Urothelium cell line (cell line): ENCODE data around the gene UNC5A.

Experiments
- DNase-seq: peaks from one replicate; pipeline ENCODE4 v3.0.0; 2011; ENCODE audit warnings: low spot score, mixed read lengths
- FAIRE-seq: peaks from 2 replicates; lab custom pipeline; 2011; peaks lifted over from hg19 to GRCh38; lab: Jason Lieb, UNC

The UNC5A gene

DNA sequence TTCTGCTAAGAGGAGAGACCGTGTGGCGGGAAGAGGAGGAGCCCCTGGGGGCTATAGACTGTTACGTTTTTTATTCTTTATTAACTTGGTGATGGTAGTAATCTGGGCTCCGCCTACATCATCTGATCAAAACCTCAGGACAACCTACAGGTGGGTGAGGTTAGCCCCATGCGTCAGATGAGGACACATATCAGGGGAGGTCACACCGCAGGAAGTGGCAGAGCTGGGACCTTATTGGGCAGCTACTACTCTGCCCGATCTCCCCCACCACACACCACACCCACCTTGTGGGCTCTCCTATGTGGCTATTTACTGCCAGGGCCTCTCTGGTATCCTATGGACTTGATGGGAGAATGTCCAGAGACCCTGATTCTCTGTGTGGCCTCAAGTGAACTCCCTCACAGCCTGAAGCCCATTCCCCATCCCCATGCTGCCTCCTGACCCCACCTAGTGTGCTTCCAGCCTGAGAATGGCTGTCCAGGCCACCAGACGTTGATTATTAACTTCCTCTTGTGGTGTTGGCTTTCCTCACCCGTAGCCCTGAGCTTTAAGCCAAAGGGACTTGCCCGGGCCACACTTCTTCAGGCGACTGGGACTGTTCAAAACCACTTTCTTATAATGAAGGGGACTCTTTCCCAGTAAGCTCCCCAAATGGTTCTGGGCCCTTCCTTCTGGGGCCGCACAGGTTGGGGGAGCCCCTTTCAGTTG, 8.2 kb downstream of the UNC5A start:
- FAIRE-seq (no peak), DNase-seq (peak; percentile 33)

DNA sequence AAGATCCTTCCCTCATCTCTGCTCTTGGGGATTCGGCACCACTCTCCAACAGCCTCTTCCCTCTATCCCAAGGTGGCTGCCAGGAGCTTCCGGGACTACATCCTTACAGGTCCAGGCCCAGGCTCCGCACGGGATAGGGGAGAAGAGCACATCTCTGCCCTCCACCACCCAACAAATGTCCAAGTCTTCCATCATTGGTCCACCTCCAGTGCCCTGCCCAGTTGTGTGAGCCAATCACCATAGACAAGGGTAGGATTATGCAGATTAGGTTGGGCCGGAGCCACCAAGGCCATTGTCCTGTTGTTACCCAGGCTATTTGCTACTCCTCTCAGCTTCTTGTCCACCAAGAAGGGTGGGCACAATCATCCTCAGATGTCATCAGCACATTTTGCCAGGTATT, 9.1 kb downstream of the UNC5A start:
- FAIRE-seq (no peak), DNase-seq (no peak)

DNA sequence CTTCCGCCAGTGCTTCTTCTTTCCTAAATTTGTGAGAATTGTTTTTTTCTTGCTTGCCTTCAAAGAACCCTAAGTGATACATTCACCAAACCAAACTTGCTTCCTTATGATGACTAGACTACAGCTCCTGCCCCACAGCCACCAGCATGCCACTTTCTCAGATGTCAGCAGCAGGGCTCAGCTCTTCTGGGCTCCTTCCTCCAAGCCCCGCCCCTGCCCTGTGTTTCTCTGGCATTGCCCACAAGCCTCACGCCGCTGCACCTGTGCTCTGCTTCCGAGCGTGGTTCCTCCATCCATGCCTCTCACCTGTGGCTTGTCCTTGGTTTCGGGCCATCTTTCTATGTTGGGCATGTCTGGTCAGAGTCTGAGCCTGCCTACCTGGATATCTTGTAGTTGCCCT, 10.6 kb downstream of the UNC5A start:
- no peak for FAIRE-seq
- DNase-seq: no peak

DNA sequence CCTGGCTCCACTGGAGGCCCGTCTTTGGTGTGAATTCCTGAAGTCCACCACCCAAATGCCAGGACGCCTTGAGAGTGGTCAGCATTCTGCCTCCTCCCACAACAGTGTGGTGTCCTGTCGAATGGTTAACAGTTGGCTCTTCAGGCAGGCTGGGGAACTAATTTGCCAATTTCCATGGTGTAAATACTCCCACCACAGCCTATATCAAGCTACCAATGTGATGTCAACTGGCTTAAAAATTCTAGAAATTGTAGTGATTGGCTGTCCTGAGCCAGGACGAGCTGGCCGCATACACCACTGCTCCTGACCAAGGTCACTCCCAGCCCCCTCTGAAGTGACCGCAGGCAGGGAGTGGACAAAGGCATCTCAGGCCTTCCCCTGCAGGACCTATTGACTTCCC, 11.1 kb downstream of the UNC5A start:
- DNase-seq (no peak), FAIRE-seq (no peak)

DNA sequence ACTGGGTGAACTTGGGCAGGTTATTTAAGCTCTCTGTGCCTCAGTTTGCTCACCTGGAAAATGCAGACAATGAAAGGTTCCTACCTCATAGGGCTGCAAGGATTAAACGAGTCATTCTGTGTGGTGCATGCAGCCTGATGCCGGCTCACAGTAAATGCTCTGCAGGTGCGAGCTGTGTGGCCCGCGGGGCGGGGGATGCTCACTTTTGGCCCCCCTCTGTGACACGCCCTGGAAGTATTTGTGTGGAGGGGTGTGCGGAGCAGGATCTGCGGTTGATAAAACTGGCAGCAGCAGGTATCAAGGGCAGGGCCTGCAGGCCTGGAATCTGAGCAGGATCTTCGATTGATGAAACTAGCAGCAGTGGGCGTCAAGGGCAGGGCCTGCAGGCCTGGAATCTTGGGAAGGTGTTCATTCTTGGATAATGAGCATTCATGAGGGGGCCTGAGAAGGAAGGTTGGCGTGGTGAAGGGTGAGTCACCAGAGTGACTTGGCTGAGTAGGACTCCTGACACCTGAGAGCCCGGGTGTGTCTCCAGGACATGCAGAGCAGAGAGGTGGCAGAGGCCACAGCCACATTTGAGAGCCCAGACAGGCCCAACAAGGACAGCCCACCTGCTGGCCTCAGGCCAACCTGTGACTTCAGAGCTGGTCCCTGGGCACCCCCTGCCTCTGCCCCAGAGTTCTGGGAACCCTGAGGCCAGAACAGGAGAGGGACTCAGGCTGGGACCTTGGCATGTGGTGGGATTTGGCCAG, 11.9 kb downstream of the UNC5A start:
- DNase-seq: peak; percentile 76
- FAIRE-seq: peak; percentile 75

DNA sequence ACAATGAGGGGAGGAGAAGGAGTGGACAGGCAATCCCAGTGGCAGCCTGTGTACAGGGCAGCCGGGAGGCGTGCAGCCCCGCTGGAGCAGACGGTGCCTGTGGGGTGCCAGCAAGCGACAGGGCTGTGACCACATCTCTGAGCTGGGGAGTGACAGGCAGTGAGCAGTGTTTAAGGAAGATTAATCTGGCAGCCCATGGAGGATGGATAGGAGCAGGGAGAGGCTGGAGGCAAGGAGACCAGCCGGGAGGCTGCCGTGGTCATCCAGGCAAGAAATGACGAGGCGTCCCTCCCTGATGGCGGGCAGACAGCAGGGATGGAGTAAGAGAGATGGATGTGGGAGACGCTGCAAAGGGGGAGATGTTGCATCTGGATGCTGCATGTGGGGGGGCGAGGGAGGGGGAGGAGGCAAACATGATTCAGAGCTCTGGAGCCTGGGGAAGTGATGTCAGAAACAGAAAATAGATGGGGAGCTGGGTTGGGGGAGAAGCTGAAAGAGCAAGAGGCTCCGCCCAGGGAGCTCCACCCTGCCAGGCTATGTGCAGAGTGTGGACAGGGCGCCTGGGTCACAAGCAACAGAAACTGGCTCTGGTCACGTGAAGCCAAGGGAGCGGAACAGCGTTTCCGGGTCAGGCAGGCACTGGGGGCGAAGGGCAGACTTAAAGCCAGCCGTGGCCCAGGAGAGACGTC, 12.6 kb downstream of the UNC5A start:
- FAIRE-seq (no peak), DNase-seq (peak; percentile 51)

DNA sequence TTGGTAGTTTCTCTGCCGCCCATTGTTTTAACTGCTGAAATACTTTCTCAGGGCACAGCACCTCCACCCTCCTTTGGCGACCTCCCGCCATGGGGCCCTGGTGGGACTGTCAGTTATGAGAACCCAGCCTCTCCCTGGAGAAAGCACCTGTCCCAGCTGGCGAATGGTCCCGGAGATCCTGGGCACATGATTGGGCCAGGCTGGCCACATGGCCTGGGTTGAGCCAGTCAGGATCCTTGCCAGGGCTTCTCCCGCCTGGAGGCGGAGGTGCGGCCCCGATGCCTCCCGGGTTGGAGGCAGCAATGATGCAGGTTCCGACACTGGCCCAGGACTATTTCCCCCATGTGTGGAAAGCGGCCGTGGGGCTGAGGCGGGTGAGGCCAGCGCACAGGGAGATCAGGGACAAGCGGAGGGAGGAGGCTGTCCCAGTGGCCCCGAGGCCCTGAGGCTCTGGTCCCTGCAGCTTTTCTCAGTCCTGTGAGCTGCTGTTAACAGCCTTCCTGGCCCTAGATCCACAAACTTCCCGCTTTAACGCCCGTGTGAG, 13.6 kb downstream of the UNC5A start:
- DNase-seq (no peak), FAIRE-seq (no peak)

DNA sequence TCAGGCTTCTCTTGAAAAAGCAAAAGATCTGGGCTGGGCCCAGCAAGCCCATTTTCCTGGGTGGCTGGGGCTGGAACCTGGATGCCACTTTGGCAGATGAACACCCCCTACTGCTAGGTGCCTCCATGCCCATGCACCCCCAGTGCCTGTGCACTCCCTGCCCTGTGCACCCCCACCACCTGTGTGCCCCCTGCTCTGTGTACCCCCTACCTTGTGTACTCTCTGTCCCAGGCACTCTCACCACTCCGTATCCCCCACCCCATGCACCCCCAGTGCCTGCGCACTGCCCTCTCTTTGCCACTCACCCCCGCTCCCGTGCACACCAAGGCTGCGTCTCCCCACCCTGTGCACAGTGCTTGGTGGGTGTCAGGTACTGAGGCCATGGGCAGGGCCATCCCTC, 14.2 kb downstream of the UNC5A start:
- FAIRE-seq: no peak

DNA sequence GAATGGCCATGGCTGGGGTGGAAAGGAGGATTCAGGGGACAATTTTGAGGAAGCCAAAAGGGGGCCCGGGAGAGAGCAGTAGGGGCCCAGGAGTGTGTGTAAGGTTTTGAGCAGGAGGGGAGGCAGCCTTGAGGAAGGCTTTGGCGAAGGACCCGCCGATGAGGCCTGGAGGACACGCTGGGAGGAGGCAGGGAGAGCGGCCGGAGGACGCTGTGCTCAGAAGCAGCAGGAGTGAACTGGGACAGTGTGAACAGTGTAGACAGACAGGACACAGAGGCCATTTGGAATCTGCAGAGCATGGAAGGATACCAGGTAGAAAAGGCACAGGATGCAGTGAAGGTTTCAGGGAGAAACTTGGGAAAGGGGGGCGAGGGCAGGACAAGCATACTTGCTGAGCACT, 14.9 kb downstream of the UNC5A start:
- DNase-seq (no peak), FAIRE-seq (no peak)

More for the DNA sequence above, 14.2 kb downstream of the UNC5A start:
- no peak for DNase-seq

DNA sequence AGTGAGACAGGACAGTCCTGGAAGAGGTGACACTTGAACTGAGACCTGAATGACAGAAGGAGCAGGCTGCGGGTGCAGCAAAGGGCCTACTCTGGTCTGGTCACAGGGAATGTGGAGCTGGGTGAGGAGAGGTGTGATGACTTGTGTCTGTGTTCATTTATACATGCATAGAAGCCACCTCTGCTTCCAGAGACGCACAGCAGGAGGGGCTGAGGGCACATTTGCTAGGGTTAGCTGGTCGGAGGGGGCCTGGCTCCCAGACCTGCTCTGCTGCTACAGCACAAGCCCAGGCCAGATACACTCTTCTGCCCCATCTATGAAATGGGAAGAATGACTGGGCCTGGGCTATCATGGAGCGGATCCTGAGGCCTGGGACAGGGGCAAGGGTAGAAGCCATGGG, 15.6 kb downstream of the UNC5A start:
- DNase-seq: no peak
- no peak for FAIRE-seq

DNA sequence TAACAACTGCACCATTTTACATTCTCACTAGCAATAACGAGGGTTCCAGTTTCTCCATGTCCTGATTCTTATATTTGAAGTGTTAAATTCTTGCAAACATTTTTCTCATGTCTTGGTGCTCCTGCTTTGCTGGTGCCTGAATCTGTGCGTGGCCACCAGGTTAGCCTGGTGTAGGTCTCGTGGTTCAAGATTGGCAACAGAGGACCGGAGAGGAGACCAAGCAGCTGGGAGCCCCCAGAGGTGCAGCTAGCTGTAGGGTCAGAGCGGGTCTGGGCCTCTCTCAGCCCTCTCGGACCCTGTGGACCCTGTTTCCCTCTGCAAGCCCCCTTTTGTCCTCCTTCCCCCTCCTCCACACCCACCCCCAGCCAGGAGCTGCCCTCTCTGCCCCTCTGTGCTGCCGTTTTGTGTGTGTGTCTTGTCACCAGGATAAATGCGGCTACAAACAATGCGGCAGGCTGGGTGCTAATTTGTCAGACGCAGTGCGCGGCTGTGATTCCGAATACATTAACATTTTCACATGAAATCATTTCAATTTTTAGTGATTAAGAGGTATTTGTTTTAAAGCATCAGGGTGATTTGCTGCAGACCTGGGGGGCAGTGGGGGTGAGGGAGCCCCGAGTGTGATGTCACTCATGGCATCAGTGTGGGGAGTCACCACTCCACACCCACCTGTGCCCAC, 17.5 kb downstream of the UNC5A start:
- no peak for DNase-seq
- FAIRE-seq: no peak

DNA sequence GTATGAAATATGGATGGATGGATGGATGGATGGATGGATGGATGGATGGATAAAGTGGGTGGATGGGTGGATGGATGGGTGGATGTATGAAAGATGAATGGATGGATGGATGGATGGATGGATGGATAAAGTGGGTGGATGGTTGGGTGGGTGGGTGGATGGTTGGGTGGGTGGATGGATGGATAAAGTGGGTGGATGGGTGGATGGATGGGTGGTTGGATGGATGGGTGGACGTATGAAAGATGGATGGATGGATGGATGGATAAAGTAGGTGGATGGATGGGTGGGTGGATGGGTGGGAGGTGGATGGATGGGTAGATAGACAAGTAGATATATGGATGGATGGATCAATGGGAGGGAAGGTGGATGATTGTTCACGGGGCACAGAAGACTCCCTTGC, 19.0 kb downstream of the UNC5A start:
- no peak for DNase-seq
- no peak for FAIRE-seq

DNA sequence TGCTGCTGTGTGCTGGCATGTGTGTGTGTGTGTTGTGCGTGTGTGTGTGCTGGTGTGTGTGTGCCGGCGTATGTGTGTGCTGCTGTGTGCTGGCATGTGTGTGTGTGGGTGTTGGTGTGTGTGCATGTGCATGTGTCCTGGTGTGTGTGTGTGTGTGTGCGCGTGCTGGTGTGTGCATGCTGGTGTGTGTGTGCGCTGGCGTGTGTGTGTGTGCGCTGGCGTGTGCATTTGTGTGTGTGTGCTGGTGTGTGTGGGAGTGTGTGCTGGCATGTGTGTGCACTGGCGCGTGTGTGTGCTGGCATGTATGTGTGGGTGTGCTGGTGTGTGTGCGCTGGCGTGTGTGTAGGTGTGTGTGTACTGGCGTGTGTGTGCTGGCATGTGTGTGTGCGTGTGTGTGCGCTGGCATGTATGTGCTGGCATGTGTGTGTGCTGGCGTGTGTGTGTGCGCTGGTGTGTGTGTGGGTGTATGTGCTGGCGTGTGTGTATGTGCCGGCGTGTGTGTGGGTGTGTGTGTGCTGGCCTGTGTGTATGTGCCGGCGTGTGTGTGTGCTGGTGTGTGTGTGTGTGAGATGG, 20.1 kb downstream of the UNC5A start:
- FAIRE-seq: peak; percentile 97
- no peak for DNase-seq

DNA sequence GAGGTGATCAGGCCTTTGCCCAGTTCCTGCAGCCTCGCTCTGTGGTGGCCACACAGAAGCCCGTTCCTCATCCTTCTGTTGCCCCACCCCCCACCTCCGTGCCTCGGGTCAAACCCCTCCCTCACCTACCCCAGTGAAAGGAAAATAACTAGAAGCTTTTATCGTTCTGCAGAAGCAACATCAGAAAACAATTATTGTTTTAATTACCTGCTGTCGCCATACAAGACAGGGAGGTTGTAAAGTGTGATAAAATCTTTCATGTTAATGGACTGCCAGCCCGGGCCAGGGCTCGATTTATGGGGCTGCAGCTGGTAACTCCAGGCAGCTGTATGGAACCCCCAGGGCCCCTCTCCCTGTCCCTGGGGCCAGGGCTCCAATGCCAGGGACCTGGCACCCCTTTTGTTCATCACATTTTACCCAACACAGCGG, 20.6 kb downstream of the UNC5A start:
- FAIRE-seq (no peak), DNase-seq (no peak)

DNA sequence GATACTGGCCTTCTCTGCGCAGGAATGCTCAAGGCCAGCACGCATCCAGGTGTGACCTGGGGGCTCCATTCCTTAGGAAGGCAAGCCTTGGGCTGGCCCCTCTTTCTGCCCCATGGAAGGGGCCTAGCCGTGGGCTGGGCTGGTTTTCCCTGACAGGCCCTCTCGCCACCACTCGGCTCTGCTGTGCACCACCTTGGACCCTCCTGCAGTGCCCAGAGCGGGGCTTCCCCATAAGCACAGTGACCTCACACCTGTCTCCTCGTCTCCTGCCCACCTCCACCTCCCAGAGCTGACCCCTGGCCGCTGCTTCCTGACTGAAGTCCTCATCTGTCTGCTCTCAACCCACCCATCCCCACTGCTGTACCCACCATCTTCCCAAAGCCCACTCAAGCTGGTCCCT, 21.1 kb downstream of the UNC5A start:
- no peak for DNase-seq
- no peak for FAIRE-seq

DNA sequence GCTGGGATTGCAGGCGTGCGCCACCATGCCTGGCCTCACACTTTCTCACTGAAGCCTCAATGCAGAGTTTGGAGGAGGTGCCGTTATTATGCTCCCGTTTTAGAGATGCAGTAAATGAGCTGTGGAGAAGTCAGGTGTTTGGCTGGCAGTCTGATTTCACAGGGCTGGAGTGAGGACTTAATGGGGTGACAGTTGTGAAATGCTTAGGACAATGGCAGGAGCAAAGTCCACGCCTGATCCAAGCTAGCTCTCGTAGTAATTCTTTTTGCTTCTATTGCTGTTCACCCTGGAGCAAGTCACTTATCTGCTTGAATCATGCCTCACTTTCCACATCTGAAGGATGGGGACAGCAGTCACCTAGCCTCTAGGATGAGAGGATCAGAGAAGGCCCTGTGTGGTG, 21.8 kb downstream of the UNC5A start:
- FAIRE-seq: no peak
- no peak for DNase-seq

DNA sequence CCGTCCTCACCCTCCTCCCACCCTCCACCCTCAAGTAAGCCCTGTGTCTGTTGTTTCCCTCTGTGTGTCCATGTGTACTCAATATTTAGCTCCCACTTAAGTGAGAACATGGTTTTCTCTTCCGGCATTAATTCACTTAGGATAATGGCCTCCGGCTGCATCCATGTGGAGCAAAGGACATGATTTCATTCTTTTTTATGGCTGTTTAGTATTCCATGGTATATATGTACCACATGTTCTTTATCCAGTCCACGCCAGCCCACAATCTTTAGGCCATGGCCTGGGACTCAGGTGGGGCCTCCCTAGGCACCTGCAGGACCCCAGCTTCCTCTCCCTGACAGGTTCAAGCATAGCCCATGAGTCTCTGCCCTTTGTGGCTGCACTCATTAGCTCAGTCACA, 22.9 kb downstream of the UNC5A start:
- DNase-seq (no peak), FAIRE-seq (no peak)

DNA sequence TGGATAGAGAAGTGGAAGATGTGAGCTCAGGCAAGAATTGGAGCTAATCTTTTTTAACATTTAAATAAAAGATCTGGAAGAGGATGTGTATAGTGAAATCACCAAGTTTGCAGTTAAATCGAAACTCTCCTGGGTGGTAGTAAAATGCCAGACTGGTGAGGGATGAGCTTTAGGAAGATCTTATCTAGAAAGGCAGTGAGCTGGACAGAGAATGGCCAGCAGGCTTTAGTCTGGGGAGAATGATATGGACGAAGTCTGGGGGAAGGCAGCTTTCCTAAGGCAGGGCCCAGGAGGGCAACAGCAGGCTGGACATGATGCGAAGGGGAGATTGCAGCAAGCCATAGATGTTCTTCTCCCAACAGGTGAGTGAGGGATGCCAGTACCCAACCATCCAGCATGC, 25.6 kb downstream of the UNC5A start:
- no peak for FAIRE-seq
- no peak for DNase-seq

DNA sequence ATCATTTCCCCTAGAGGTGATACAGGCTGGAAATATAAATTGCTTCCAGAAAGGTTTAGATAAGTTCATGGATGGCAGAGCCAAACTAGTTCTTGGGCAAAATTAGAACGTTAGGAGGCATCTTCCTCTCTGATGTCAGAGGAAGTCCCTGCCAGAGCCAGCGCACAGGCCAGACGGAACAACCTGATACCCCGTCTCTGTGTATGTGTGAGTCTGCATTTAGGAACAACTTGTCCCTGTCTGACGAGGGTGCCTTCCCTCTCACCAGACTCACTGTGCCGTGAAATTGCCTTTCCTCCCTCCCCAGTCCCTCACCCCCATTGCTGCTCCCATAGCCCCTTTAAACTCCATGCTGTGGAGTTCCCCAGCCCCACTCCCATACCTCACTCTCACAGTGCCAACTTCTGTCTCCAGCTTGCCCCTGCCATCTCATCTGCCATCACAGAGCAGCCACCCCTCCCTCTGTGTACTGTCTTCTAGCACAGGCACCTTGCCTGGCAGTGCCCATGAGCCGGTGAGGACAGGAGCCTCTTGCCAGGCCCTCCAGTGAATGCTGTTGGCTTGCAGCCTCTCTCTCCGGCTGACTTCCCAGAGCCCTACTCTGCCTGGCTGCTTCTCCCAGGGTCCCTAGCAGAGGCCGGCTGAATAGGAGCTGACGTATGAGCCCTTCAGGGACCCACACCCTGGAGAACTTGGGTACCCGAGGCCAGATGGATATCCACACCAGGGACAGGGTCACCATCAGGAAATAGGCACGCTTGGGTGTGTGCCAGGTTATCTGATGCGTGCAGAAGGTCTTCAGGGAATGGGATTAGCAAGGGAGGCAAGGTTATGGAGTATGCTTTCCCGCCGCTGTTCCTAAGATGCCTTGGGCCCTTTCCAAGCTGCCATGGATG, 26.7 kb downstream of the UNC5A start:
- FAIRE-seq (no peak), DNase-seq (no peak)

DNA sequence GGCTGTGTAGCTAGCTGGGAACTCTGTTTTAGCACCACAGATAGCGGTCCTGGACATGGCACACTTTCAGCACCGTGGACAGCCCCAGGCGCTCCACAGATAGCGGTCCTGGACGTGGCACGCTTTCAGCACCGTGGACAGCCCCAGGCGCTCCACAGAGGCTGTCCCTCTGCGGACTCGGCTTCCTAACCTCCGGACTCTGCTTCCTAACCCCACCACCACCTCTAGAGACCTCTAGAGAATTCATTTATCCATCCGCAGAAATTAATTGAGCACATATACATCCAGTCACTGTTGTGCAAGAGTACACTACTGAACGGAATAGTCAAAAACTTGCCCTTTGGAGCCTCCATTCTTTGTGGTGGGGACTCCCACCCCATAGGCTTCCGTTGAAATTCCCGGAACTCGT, 27.4 kb downstream of the UNC5A start:
- DNase-seq (peak; percentile 85), FAIRE-seq (no peak)
